SK-MEL-5 (cell line): ENCODE results near the gene ZNF598. TPM values are rescaled to one million over a fixed set of nuclear protein-coding genes. Genes with fewer than 3 reads are reported as not detected.
"Not testable (repeated sequence)": the region's sequence is repeated elsewhere in the genome, so short reads cannot be mapped to it uniquely, and the experiment has no call there.

ENCODE experiments used
- DNase-seq: peaks from one replicate; pipeline ENCODE4 v3.0.0-alpha.2; 2016; ENCODE audit warnings: low read depth, low spot score
- in situ Hi-C: cut with HindIII; loops from 2 replicates; pipeline ENCODE4 v1.10.0; 2016; ENCODE audit warnings: low sequenced_read_pairs, high pct_unique_total_duplicates, low pct_unique_long_range_greater_than_20kb
- total RNA-seq: library from RNA; depleted of rRNA; stranded (reverse); fragments of >200 nt; shearing (Covaris generic); gene quantifications from 2 replicates; pipeline ENCODE4 v1.2.3, GENCODE V29; 2014

ZNF598 gene
- total RNA-seq, 1 experiment from 2014 or later: 10.7 TPM

GRCh38 chr16:2019518-2019920 is 9.9 kb upstream of the ZNF598 start, which contains the start of gene NPW:
Gene NPW (plus strand): TSS chr16:2019785.
- in situ Hi-C loops: no loop called here
- DNase-seq: no peak

- peak; percentile 28 for DNase-seq
- in situ Hi-C loops: no loop called here
Measured at GRCh38 chr16:2016407-2016922, 6.8 kb upstream of the ZNF598 start.

- DNase-seq: no peak
- in situ Hi-C loops: no loop called here
Measured at GRCh38 chr16:2015947-2016208, 6.3 kb upstream of the ZNF598 start.

GRCh38 chr16:2015117-2015946 is 5.7 kb upstream of the ZNF598 start:
- in situ Hi-C loops: no loop called here
- no peak for DNase-seq

GRCh38 chr16:2013527-2013926 is 3.9 kb upstream of the ZNF598 start:
- no peak for DNase-seq
- in situ Hi-C loops: no loop called here

GRCh38 chr16:2011726-2012125 is 2.1 kb upstream of the ZNF598 start:
- in situ Hi-C loops, DNase-seq: not testable (repeated sequence)

GRCh38 chr16:2009164-2009711 is 383 bp downstream of the ZNF598 start:
- DNase-seq: no peak
- in situ Hi-C loops: no loop called here

- in situ Hi-C loops: no loop called here
Measured at GRCh38 chr16:2008631-2009163, 924 bp downstream of the ZNF598 start.

GRCh38 chr16:2008009-2008526 is 1.6 kb downstream of the ZNF598 start:
- no peak for DNase-seq
- in situ Hi-C loops: no loop called here

More at GRCh38 chr16:2008631-2009163, 924 bp downstream of the ZNF598 start:
- DNase-seq: no peak

GRCh38 chr16:2007081-2007836 is 2.4 kb downstream of the ZNF598 start:
- no peak for DNase-seq
- in situ Hi-C loops: no loop called here

- in situ Hi-C loops: no loop called here
- DNase-seq: no peak
Measured at GRCh38 chr16:2006317-2006716, 3.3 kb downstream of the ZNF598 start.

GRCh38 chr16:2005646-2006045 is 4.0 kb downstream of the ZNF598 start:
- peak; percentile 30 for DNase-seq

GRCh38 chr16:2004795-2005517 is 4.7 kb downstream of the ZNF598 start:
- DNase-seq: no peak
- in situ Hi-C loops: no loop called here

More at GRCh38 chr16:2005646-2006045, 4.0 kb downstream of the ZNF598 start:
- in situ Hi-C loops: no loop called here

GRCh38 chr16:2003827-2004641 is 5.6 kb downstream of the ZNF598 start:
- in situ Hi-C loops: no loop called here
- DNase-seq: peak; percentile 89

GRCh38 chr16:2003231-2003826 is 6.3 kb downstream of the ZNF598 start:
- DNase-seq: no peak
- in situ Hi-C loops: no loop called here
